ENCODE data around the gene UBP1. TPM values are rescaled to one million over a fixed set of nuclear protein-coding genes. Genes with fewer than 3 reads are reported as not detected.
"Not testable (repeated sequence)": the region's sequence is repeated elsewhere in the genome, so short reads cannot be mapped to it uniquely, and the experiment has no call there.

The UBP1 gene
- total RNA-seq, 1 donor from 2014 or later = 74.1 TPM

- TF ChIP-seq EZH2 (IDR thresholded peaks at IDR 0.05) (no peak), CTCF (IDR thresholded peaks at IDR 0.05) (no peak), EZH2phosphoT487 (IDR thresholded peaks at IDR 0.05) (no peak)
- DNase-seq (ENCODE audit: low spot score) = no peak
- Histone ChIP-seq H2AFZ (replicated peaks) (no peak overlapping the region), H3K36me3 (peaks cover 11% of the 10 kb centered on the region), H3K79me2 (ENCODE audit: low read depth) (peaks cover 41% of the 10 kb centered on the region), H3K4me1 (no peaks in the 10 kb centered on the region), H3K9ac (no peak overlapping the region), H3K27ac (no peak overlapping the region), H3K4me2 (no peak overlapping the region), H3K9me3 (ENCODE audit: low read depth) (no peaks in the 10 kb centered on the region), H4K20me1 (ENCODE audit: low read depth) (peaks cover 8% of the 10 kb centered on the region), H3K27me3 (no peaks in the 10 kb centered on the region), H3F3A (ENCODE audit: low read depth) (no peaks in the 10 kb centered on the region), H3K4me3 (no peak overlapping the region)
- H3K9me3 Mint-ChIP-seq = no peaks in the 10 kb centered on the region
- peaks cover 34% of the 10 kb centered on the region for H3K36me3 Mint-ChIP-seq
- H3K27ac Mint-ChIP-seq = no peak overlapping the region
- no peaks in the 10 kb centered on the region for H3K4me1 Mint-ChIP-seq
- no peak overlapping the region for H3K4me3 Mint-ChIP-seq
- H3K27me3 Mint-ChIP-seq (ENCODE audit: insufficient read depth, low read depth) = peaks cover 6% of the 10 kb centered on the region
Observed at GRCh38 chr3:33417066-33417673, 23.0 kb downstream of the UBP1 start.

GRCh38 chr3:33410816-33411215 lies 29.4 kb downstream of the UBP1 start:
- not testable (repeated sequence) for H4K20me1 ChIP-seq (ENCODE audit: low read depth); H3F3A ChIP-seq (ENCODE audit: low read depth); H3K27me3 ChIP-seq; H3K27me3 Mint-ChIP-seq (ENCODE audit: insufficient read depth, low read depth); H3K9me3 Mint-ChIP-seq; H3K79me2 ChIP-seq (ENCODE audit: low read depth); H3K9ac ChIP-seq; H3K4me1 Mint-ChIP-seq; H3K27ac ChIP-seq; H3K9me3 ChIP-seq (ENCODE audit: low read depth); H3K4me2 ChIP-seq; H3K4me3 ChIP-seq; H3K4me1 ChIP-seq; H3K27ac Mint-ChIP-seq; H3K4me3 Mint-ChIP-seq; DNase-seq (ENCODE audit: low spot score); H2AFZ ChIP-seq (replicated peaks)
- peaks cover 45% of the 10 kb centered on the region for H3K36me3 Mint-ChIP-seq
- peaks cover 15% of the 10 kb centered on the region for H3K36me3 ChIP-seq

- Mint-ChIP-seq H3K9me3 (no peaks in the 10 kb centered on the region), H3K4me3 (no peak overlapping the region), H3K4me1 (no peaks in the 10 kb centered on the region), H3K27me3 (ENCODE audit: insufficient read depth, low read depth) (peaks cover 4% of the 10 kb centered on the region), H3K36me3 (peaks cover 31% of the 10 kb centered on the region), H3K27ac (no peak overlapping the region)
- no peak overlapping the region for H3K27ac ChIP-seq
- no peaks in the 10 kb centered on the region for H3F3A ChIP-seq (ENCODE audit: low read depth)
- H3K27me3 ChIP-seq = no peaks in the 10 kb centered on the region
- no peak overlapping the region for H3K4me2 ChIP-seq
- TF ChIP-seq CTCF (IDR thresholded peaks at IDR 0.05) (no peak), EZH2phosphoT487 (IDR thresholded peaks at IDR 0.05) (no peak), EZH2 (IDR thresholded peaks at IDR 0.05) (no peak)
- no peak for DNase-seq (ENCODE audit: low spot score)
- no peaks in the 10 kb centered on the region for H3K79me2 ChIP-seq (ENCODE audit: low read depth)
- H3K4me1 ChIP-seq = no peaks in the 10 kb centered on the region
- H3K36me3 ChIP-seq = peaks cover 13% of the 10 kb centered on the region
- no peak overlapping the region for H3K9ac ChIP-seq
- no peak overlapping the region for H3K4me3 ChIP-seq
- H2AFZ ChIP-seq (replicated peaks) = no peak overlapping the region
- peaks cover 4% of the 10 kb centered on the region for H4K20me1 ChIP-seq (ENCODE audit: low read depth)
- H3K9me3 ChIP-seq (ENCODE audit: low read depth) = no peaks in the 10 kb centered on the region
Observed at GRCh38 chr3:33403756-33404155, 36.4 kb downstream of the UBP1 start.

GRCh38 chr3:33402936-33403335 lies 37.3 kb downstream of the UBP1 start:
- Mint-ChIP-seq H3K4me1 (no peaks in the 10 kb centered on the region), H3K27ac (no peak overlapping the region), H3K9me3 (no peaks in the 10 kb centered on the region), H3K36me3 (peaks cover 28% of the 10 kb centered on the region), H3K4me3 (no peak overlapping the region), H3K27me3 (ENCODE audit: insufficient read depth, low read depth) (peaks cover 3% of the 10 kb centered on the region)
- no peak overlapping the region for H3K4me3 ChIP-seq
- no peak for DNase-seq (ENCODE audit: low spot score)
- no peak overlapping the region for H3K9ac ChIP-seq
- H4K20me1 ChIP-seq (ENCODE audit: low read depth) = peaks cover 4% of the 10 kb centered on the region
- no peaks in the 10 kb centered on the region for H3K27me3 ChIP-seq
- H3K4me1 ChIP-seq = no peaks in the 10 kb centered on the region
- H3K4me2 ChIP-seq = no peak overlapping the region
- H3K36me3 ChIP-seq = peaks cover 13% of the 10 kb centered on the region
- no peak overlapping the region for H3K27ac ChIP-seq
- no peak for TF ChIP-seq EZH2 (IDR thresholded peaks at IDR 0.05)
- TF ChIP-seq CTCF (IDR thresholded peaks at IDR 0.05) = no peak
- no peak for TF ChIP-seq EZH2phosphoT487 (IDR thresholded peaks at IDR 0.05)
- H2AFZ ChIP-seq (replicated peaks) = no peak overlapping the region
- H3K79me2 ChIP-seq (ENCODE audit: low read depth) = no peaks in the 10 kb centered on the region
- no peaks in the 10 kb centered on the region for H3F3A ChIP-seq (ENCODE audit: low read depth)
- H3K9me3 ChIP-seq (ENCODE audit: low read depth) = no peaks in the 10 kb centered on the region
